ENCODE results near the gene ATG4B.
A peak's percentile ranks its signal among the peaks of the same experiment; 100 is the strongest.

DNA sequence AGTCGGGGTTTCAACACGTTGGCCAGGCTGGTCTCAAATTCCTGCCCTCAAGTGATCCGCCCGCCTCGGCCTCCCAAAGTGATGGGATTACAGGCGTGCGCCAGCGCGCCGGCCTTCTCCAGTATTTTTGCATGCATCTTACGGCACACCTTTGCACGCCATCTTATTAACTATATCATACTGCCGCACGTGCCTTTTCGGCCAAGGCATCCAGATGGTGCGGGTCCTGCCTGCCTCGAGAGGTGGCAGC is 63.6 kb downstream of the ATG4B start:
- TF ChIP-seq, protein P1, sequence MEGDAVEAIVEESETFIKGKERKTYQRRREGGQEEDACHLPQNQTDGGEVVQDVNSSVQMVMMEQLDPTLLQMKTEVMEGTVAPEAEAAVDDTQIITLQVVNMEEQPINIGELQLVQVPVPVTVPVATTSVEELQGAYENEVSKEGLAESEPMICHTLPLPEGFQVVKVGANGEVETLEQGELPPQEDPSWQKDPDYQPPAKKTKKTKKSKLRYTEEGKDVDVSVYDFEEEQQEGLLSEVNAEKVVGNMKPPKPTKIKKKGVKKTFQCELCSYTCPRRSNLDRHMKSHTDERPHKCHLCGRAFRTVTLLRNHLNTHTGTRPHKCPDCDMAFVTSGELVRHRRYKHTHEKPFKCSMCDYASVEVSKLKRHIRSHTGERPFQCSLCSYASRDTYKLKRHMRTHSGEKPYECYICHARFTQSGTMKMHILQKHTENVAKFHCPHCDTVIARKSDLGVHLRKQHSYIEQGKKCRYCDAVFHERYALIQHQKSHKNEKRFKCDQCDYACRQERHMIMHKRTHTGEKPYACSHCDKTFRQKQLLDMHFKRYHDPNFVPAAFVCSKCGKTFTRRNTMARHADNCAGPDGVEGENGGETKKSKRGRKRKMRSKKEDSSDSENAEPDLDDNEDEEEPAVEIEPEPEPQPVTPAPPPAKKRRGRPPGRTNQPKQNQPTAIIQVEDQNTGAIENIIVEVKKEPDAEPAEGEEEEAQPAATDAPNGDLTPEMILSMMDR (IDR thresholded peaks at IDR 0.05; ENCODE audit: low read length), result peak; percentile 49
- no peak for TF ChIP-seq EZH2 (IDR thresholded peaks at IDR 0.05; ENCODE audit: borderline replicate concordance, low read length)
